Dendritic cell treated with granulocyte-macrophage colony-stimulating factor and Interleukin-4, amounts not matched to agents 40 ng/mL and 50 ng/mL, for 4 days (primary cell): ENCODE measurements around the gene CARD19.

Experiments used
- H3K27ac Mint-ChIP-seq: one replicate; pipeline ENCODE4 v1.8.0; 2022; ENCODE audit warnings: mild to moderate bottlenecking, mixed read lengths
- H3K27me3 Mint-ChIP-seq: one replicate; pipeline ENCODE4 v1.8.0; 2022; ENCODE audit warnings: mild to moderate bottlenecking, mixed read lengths
- H3K36me3 Mint-ChIP-seq: one replicate; pipeline ENCODE4 v1.8.0; 2022; ENCODE audit warnings: low read depth, mixed read lengths
- H3K4me1 Mint-ChIP-seq: one replicate; pipeline ENCODE4 v1.8.0; 2022; ENCODE audit warnings: low read depth, mixed read lengths
- H3K4me3 Mint-ChIP-seq: one replicate; pipeline ENCODE4 v1.8.0; 2022; ENCODE audit warnings: mild to moderate bottlenecking, moderate library complexity, mixed read lengths
- H3K9me3 Mint-ChIP-seq: one replicate; pipeline ENCODE4 v1.8.0; 2022; ENCODE audit warnings: mixed read lengths
- intact Hi-C: fragments of 100-400 bp; cut with micrococcal nuclease; formaldehyde crosslinking; loops from one replicate; pipeline ENCODE4 v1.15.0; 2022

Gene CARD19

GRCh38 chr9:93129286-93129685 lies 33.3 kb downstream of the CARD19 start:
- Mint-ChIP-seq H3K27me3 (no peaks in the 10 kb centered on the region), H3K36me3 (peaks cover 98% of the 10 kb centered on the region), H3K4me3 (peak overlapping the region; percentile 95), H3K9me3 (no peaks in the 10 kb centered on the region), H3K27ac (peak overlapping the region; percentile 96), H3K4me1 (peaks cover 87% of the 10 kb centered on the region)
- intact Hi-C loops: no loop called here

GRCh38 chr9:93129691-93130500 lies 33.9 kb downstream of the CARD19 start:
- Mint-ChIP-seq H3K27me3 (no peaks in the 10 kb centered on the region), H3K4me1 (peaks cover 87% of the 10 kb centered on the region), H3K9me3 (no peaks in the 10 kb centered on the region), H3K4me3 (peak overlapping the region; percentile 95), H3K27ac (peak overlapping the region; percentile 96), H3K36me3 (peaks cover 91% of the 10 kb centered on the region)
- intact Hi-C loops: loop anchor here (5.0 kb wide), 1 partner anchor 33 kb away; the partner anchor contains the start of gene CARD19

- peaks cover under 1% of the 10 kb centered on the region for H3K27me3 Mint-ChIP-seq
- peak overlapping the region; percentile 95 for H3K4me3 Mint-ChIP-seq
- H3K27ac Mint-ChIP-seq: peak overlapping the region; percentile 96
- intact Hi-C loops: loop anchor here (1.0 to 5.0 kb wide), 2 partner anchors 11 to 34 kb away; partner anchors contain the start of gene CARD19
- no peaks in the 10 kb centered on the region for H3K9me3 Mint-ChIP-seq
- peaks cover 92% of the 10 kb centered on the region for H3K4me1 Mint-ChIP-seq
- peaks cover 81% of the 10 kb centered on the region for H3K36me3 Mint-ChIP-seq
Observed at GRCh38 chr9:93130861-93131481, 35.0 kb downstream of the CARD19 start.

- peak overlapping the region; percentile 95 for H3K4me3 Mint-ChIP-seq
- peak overlapping the region; percentile 96 for H3K27ac Mint-ChIP-seq
- intact Hi-C loops: loop anchor here (1.0 to 5.0 kb wide), 2 partner anchors 11 to 34 kb away; partner anchors contain the start of gene CARD19
Observed at GRCh38 chr9:93131599-93132286, 35.7 kb downstream of the CARD19 start.

GRCh38 chr9:93132287-93132927 lies 36.4 kb downstream of the CARD19 start:
- Mint-ChIP-seq H3K9me3 (no peaks in the 10 kb centered on the region), H3K36me3 (peaks cover 66% of the 10 kb centered on the region), H3K27me3 (peaks cover 7% of the 10 kb centered on the region), H3K4me3 (peak overlapping the region; percentile 95), H3K27ac (peak overlapping the region; percentile 96), H3K4me1 (peaks cover 92% of the 10 kb centered on the region)
- intact Hi-C loops: loop anchor here (5.0 kb wide), 1 partner anchor 35 kb away; the partner anchor contains the start of gene CARD19

More at GRCh38 chr9:93131599-93132286, 35.7 kb downstream of the CARD19 start:
- Mint-ChIP-seq H3K9me3 (no peaks in the 10 kb centered on the region), H3K27me3 (peaks cover 7% of the 10 kb centered on the region), H3K4me1 (peaks cover 92% of the 10 kb centered on the region), H3K36me3 (peaks cover 73% of the 10 kb centered on the region)

- intact Hi-C loops: loop anchor here (5.0 kb wide), 1 partner anchor 36 kb away; the partner anchor contains the start of gene CARD19
- peak overlapping the region; percentile 95 for H3K4me3 Mint-ChIP-seq
- peak overlapping the region; percentile 96 for H3K27ac Mint-ChIP-seq
- H3K36me3 Mint-ChIP-seq: peaks cover 59% of the 10 kb centered on the region
- H3K27me3 Mint-ChIP-seq: peaks cover 12% of the 10 kb centered on the region
- no peaks in the 10 kb centered on the region for H3K9me3 Mint-ChIP-seq
- peaks cover 92% of the 10 kb centered on the region for H3K4me1 Mint-ChIP-seq
Observed at GRCh38 chr9:93132946-93133680, 37.1 kb downstream of the CARD19 start.

- Mint-ChIP-seq H3K4me1 (peaks cover 92% of the 10 kb centered on the region), H3K27me3 (peaks cover 12% of the 10 kb centered on the region), H3K36me3 (peaks cover 54% of the 10 kb centered on the region), H3K9me3 (no peaks in the 10 kb centered on the region), H3K4me3 (peak overlapping the region; percentile 95), H3K27ac (peak overlapping the region; percentile 96)
- intact Hi-C loops: loop anchor here (1.0 to 5.0 kb wide), 2 partner anchors 16 to 36 kb away; partner anchors contain the start of gene CARD19
Observed at GRCh38 chr9:93133681-93134014, 37.6 kb downstream of the CARD19 start.

GRCh38 chr9:93134015-93134739 lies 38.2 kb downstream of the CARD19 start, which contains the start of gene NINJ1:
NINJ1 (minus strand) TSS chr9:93134251; CDS start chr9:93134217, 34 bp downstream.
- Mint-ChIP-seq H3K4me1 (peaks cover 90% of the 10 kb centered on the region), H3K27ac (peak within 1 kb of the TSS; percentile 96), H3K4me3 (peak within 1 kb of the TSS; percentile 95), H3K36me3 (peaks cover 51% of the 10 kb centered on the region), H3K27me3 (peaks cover 12% of the 10 kb centered on the region), H3K9me3 (no peaks in the 10 kb centered on the region)
- intact Hi-C loops: loop anchor here (1.0 to 5.0 kb wide), 2 partner anchors 15 to 37 kb away; partner anchors contain the start of gene CARD19

- Mint-ChIP-seq H3K4me3 (peak overlapping the region; percentile 95), H3K4me1 (peaks cover 89% of the 10 kb centered on the region), H3K27ac (peak overlapping the region; percentile 96), H3K27me3 (peaks cover 12% of the 10 kb centered on the region), H3K36me3 (peaks cover 48% of the 10 kb centered on the region), H3K9me3 (no peaks in the 10 kb centered on the region)
- intact Hi-C loops: loop anchor here (1.0 to 5.0 kb wide), 2 partner anchors 14 to 38 kb away; partner anchors contain the start of gene CARD19
Observed at GRCh38 chr9:93134740-93135444, 38.9 kb downstream of the CARD19 start.

GRCh38 chr9:93136011-93136440 lies 40.0 kb downstream of the CARD19 start:
- peaks cover 12% of the 10 kb centered on the region for H3K27me3 Mint-ChIP-seq
- intact Hi-C loops: no loop called here
- peaks cover 89% of the 10 kb centered on the region for H3K4me1 Mint-ChIP-seq
- H3K27ac Mint-ChIP-seq: peak overlapping the region; percentile 96
- H3K4me3 Mint-ChIP-seq: peak overlapping the region; percentile 32
- peaks cover 37% of the 10 kb centered on the region for H3K36me3 Mint-ChIP-seq
- no peaks in the 10 kb centered on the region for H3K9me3 Mint-ChIP-seq

- Mint-ChIP-seq H3K4me3 (no peak overlapping the region), H3K27me3 (peaks cover 15% of the 10 kb centered on the region), H3K4me1 (peaks cover 77% of the 10 kb centered on the region), H3K27ac (no peak overlapping the region), H3K36me3 (peaks cover 23% of the 10 kb centered on the region), H3K9me3 (no peaks in the 10 kb centered on the region)
- intact Hi-C loops: no loop called here
Observed at GRCh38 chr9:93137362-93137761, 41.3 kb downstream of the CARD19 start.
